H1 (cell line): ENCODE results near the gene ST6GALNAC5. TPM values are rescaled to one million over a fixed set of nuclear protein-coding genes. Genes with fewer than 3 reads are reported as not detected.

Source experiments
- CTCF ChIA-PET: fragments of 300-600 bp; sonication (Branson Sonifier 250); formaldehyde crosslinking; loops from one replicate; lab custom pipeline; 2021; ENCODE audit not compliant: partially characterized antibody; lab: Charles Lee
- POLR2A ChIA-PET: fragments of 300-600 bp; sonication (Branson Sonifier 250); formaldehyde crosslinking; loops from one replicate; lab custom pipeline; 2021; ENCODE audit warnings: inconsistent platforms; ENCODE audit not compliant: partially characterized antibody; lab: Charles Lee
- DNase-seq, 2 experiments: peaks; one replicate each; pipeline versions ENCODE4 v3.0.0 to v3.0.0-alpha.2; 2010 to 2022; ENCODE audit warnings: low spot score in 2 of 2, low read depth in 1 of 2, mixed read lengths in 1 of 2
- FAIRE-seq: peaks from 2 replicates; lab custom pipeline; 2011; peaks lifted over from hg19 to GRCh38; lab: Jason Lieb, UNC
- H2AFZ ChIP-seq: 2 replicates; pipeline ENCODE4 v1.8.1; 2012; ENCODE audit warnings: low read length, inconsistent platforms
- H2AK5ac ChIP-seq: 2 replicates; pipeline ENCODE4 v1.6.1; 2013; ENCODE audit warnings: low read depth, low read length
- H2BK120ac ChIP-seq: replicated peaks from 2 replicates; pipeline ENCODE3; 2013; ENCODE audit warnings: low read depth, low read length, inconsistent platforms
- H2BK12ac ChIP-seq: 2 replicates; pipeline ENCODE4 v1.6.1; 2013; ENCODE audit warnings: low read depth, low read length
- H2BK15ac ChIP-seq: 2 replicates; pipeline ENCODE4 v1.6.1; 2013; ENCODE audit warnings: low read length
- H2BK20ac ChIP-seq: 2 replicates; pipeline ENCODE4 v1.6.1; 2013; ENCODE audit warnings: low read length
- H2BK5ac ChIP-seq: 2 replicates; pipeline ENCODE4 v1.6.1; 2013; ENCODE audit warnings: low read depth, low read length
- H3K14ac ChIP-seq: 2 replicates; pipeline ENCODE4 v1.6.1; 2013; ENCODE audit warnings: inconsistent platforms; ENCODE audit not compliant: insufficient read length
- H3K18ac ChIP-seq: 2 replicates; pipeline ENCODE4 v1.6.1; 2013; ENCODE audit warnings: low read length; ENCODE audit errors: extremely low read depth
- H3K23ac ChIP-seq: 2 replicates; pipeline ENCODE4 v1.6.1; 2013; ENCODE audit warnings: inconsistent platforms; ENCODE audit not compliant: insufficient read length
- H3K23me2 ChIP-seq: 2 replicates; pipeline ENCODE4 v1.6.1; 2013; ENCODE audit warnings: low read depth, low read length
- H3K27ac ChIP-seq: 2 replicates; pipeline ENCODE4 v1.6.1; 2011; ENCODE audit warnings: low read depth, low read length, inconsistent platforms
- H3K27me3 ChIP-seq, 4 experiments: replicated peaks in 1 of 4; 1 replicate in 1 of 4; 2 replicates in 3 of 4; pipeline versions ENCODE4 v1.6.1 to v1.8.1; 2011 to 2013; ENCODE audit warnings: low read length in 3 of 4, mild to moderate bottlenecking in 3 of 4, inconsistent platforms in 2 of 4, mixed read lengths in 2 of 4, moderate library complexity in 1 of 4; ENCODE audit not compliant: control insufficient read depth in 3 of 4, insufficient read depth in 3 of 4; ENCODE audit errors: extremely low read depth in 1 of 4
- H3K36me3 ChIP-seq, 4 experiments: 2 replicates each; pipeline versions ENCODE4 v1.6.1 to v1.8.1; 2011 to 2013; ENCODE audit warnings: mild to moderate bottlenecking in 4 of 4, low read length in 3 of 4, moderate library complexity in 2 of 4, control low read depth in 1 of 4, inconsistent platforms in 1 of 4; ENCODE audit not compliant: insufficient read depth in 4 of 4, control insufficient read depth in 2 of 4
- H3K4ac ChIP-seq: replicated peaks from 2 replicates; pipeline ENCODE3; 2013; ENCODE audit warnings: low read length, low read depth, mixed read lengths, inconsistent platforms; ENCODE audit not compliant: insufficient read length
- H3K4me1 ChIP-seq, 4 experiments: replicated peaks in 1 of 4; 1 replicate in 1 of 4; 2 replicates in 3 of 4; pipeline versions ENCODE4 v1.6.1 to v1.8.1; 2011 to 2013; ENCODE audit warnings: low read length in 3 of 4, inconsistent platforms in 2 of 4, mixed read lengths in 1 of 4; ENCODE audit not compliant: insufficient read depth in 4 of 4, control insufficient read depth in 3 of 4
- H3K4me2 ChIP-seq, 2 experiments: 2 replicates each; pipeline versions ENCODE4 v1.6.1 to v1.8.1; 2011 to 2013; ENCODE audit warnings: low read depth in 2 of 2, low read length in 2 of 2, control low read depth in 1 of 2, inconsistent platforms in 1 of 2, mild to moderate bottlenecking in 1 of 2; ENCODE audit not compliant: insufficient read depth in 1 of 2
- H3K4me3 ChIP-seq, 4 experiments: fragments of 200-600, 300-600 bp in 1 of 4; sonication (generic), shearing (Covaris generic), sonication (Bioruptor Twin) in 1 of 4; 2 replicates each; pipeline versions ENCODE4 v1.5.1 to v1.8.1; 2011 to 2016; ENCODE audit warnings: low read length in 4 of 4, low read depth in 3 of 4, control low read depth in 2 of 4, inconsistent platforms in 2 of 4, mild to moderate bottlenecking in 2 of 4, mixed read lengths in 1 of 4, moderate library complexity in 1 of 4; ENCODE audit not compliant: insufficient read depth in 2 of 4; ENCODE audit errors: extremely low read depth in 1 of 4
- H3K56ac ChIP-seq: replicated peaks from 2 replicates; pipeline ENCODE3; 2013; ENCODE audit warnings: low read depth, mild to moderate bottlenecking, mixed read lengths, low read length, inconsistent platforms; ENCODE audit not compliant: insufficient read length
- H3K79me1 ChIP-seq: 2 replicates; pipeline ENCODE4 v1.6.1; 2013; ENCODE audit warnings: low read depth, low read length, control low read depth
- H3K79me2 ChIP-seq, 2 experiments: 2 replicates each; pipeline versions ENCODE4 v1.6.1 to v1.8.1; 2012 to 2013; ENCODE audit warnings: low read length in 2 of 2, mild to moderate bottlenecking in 2 of 2, inconsistent platforms in 1 of 2; ENCODE audit not compliant: insufficient read depth in 2 of 2, control insufficient read depth in 1 of 2
- H3K9ac ChIP-seq, 4 experiments: replicated peaks in 1 of 4; 1 replicate in 1 of 4; 2 replicates in 3 of 4; pipeline versions ENCODE4 v1.6.1 to v1.8.1; 2011 to 2013; ENCODE audit warnings: low read depth in 3 of 4, low read length in 3 of 4, control low read depth in 2 of 4, mild to moderate bottlenecking in 2 of 4, moderate library complexity in 2 of 4, inconsistent platforms in 1 of 4; ENCODE audit errors: extremely low read depth in 1 of 4
- H3K9me3 ChIP-seq, 2 experiments: 2 replicates each; pipeline versions ENCODE4 v1.6.1 to v1.8.1; 2012 to 2013; ENCODE audit warnings: mild to moderate bottlenecking in 2 of 2, moderate library complexity in 2 of 2, control low read depth in 1 of 2, inconsistent platforms in 1 of 2, low read depth in 1 of 2, low read length in 1 of 2, mixed read lengths in 1 of 2; ENCODE audit not compliant: insufficient read depth in 2 of 2
- H4K20me1 ChIP-seq, 2 experiments: replicated peaks in 1 of 2; 2 replicates each; pipeline versions ENCODE3 to v1.8.1; 2011 to 2013; ENCODE audit warnings: inconsistent platforms in 2 of 2, low read length in 2 of 2, mild to moderate bottlenecking in 1 of 2; ENCODE audit not compliant: insufficient read depth in 2 of 2, control insufficient read depth in 1 of 2
- H4K5ac ChIP-seq: 2 replicates; pipeline ENCODE4 v1.6.1; 2013; ENCODE audit warnings: low read length, low read depth, mixed read lengths, inconsistent platforms; ENCODE audit not compliant: insufficient read length
- H4K8ac ChIP-seq: 2 replicates; pipeline ENCODE4 v1.8.0; 2013; ENCODE audit warnings: mild to moderate bottlenecking, moderate library complexity, low read length, inconsistent platforms; ENCODE audit not compliant: insufficient read depth; ENCODE audit errors: extremely low read depth
- H4K91ac ChIP-seq: replicated peaks from 2 replicates; pipeline ENCODE3; 2013; ENCODE audit warnings: low read length, mixed read lengths, inconsistent platforms; ENCODE audit not compliant: insufficient read length
- ASH2L ChIP-seq: fragments of 200-600, 300-600 bp; sonication (generic); IDR thresholded peaks from one replicate; pipeline ENCODE4 v1.7.1; 2017; ENCODE audit warnings: low read length
- CEBPB ChIP-seq: IDR thresholded peaks from 2 replicates; pipeline ENCODE4 v1.6.1; 2012; ENCODE audit warnings: low read depth, low read length
- CTBP2 ChIP-seq: IDR thresholded peaks from 2 replicates; pipeline ENCODE4 v1.7.0; 2011; ENCODE audit warnings: borderline replicate concordance, mild to moderate bottlenecking, moderate library complexity, mixed read lengths, low read length; ENCODE audit not compliant: insufficient read depth, insufficient read length
- YY1 ChIP-seq: IDR thresholded peaks from 2 replicates; pipeline ENCODE4 v1.6.1; 2011; ENCODE audit warnings: low read depth, mild to moderate bottlenecking, low read length
- WGBS, 2 experiments: shearing (Covaris generic) in 1 of 2; methylation state at CpG; one replicate each; pipeline versions ENCODE4 v1.1.6 to v1.1.7; 2013 to 2015; ENCODE audit warnings: low lambda C conversion rate in 2 of 2, mixed read lengths in 2 of 2, inconsistent platforms in 1 of 2, low coverage in 1 of 2, missing lambda C conversion rate in 1 of 2; ENCODE audit not compliant: insufficient replicate concordance in 2 of 2, insufficient coverage in 1 of 2, insufficient read length in 1 of 2; ENCODE audit errors: extremely low coverage in 1 of 2, missing lambda C conversion rate in 1 of 2; 5-methylcytosine and 5-hydroxymethylcytosine counted together
- polyA plus RNA-seq, 7 experiments: library from polyadenylated mRNA; depleted of rRNA in 3 of 7; stranded (reverse) in 5 of 7; unstranded in 2 of 7; fragments of >200 nt in 5 of 7; fragments of 200-250 nt in 2 of 7; gene quantifications; 1 replicate in 5 of 7; 2 replicates in 1 of 7; 4 replicates in 1 of 7; pipeline versions ENCODE4 v1.2.1 to v1.2.3, GENCODE V29; 2011 to 2013; ENCODE audit warnings: missing spikeins in 2 of 7, mixed read lengths in 2 of 7
- total RNA-seq: library from RNA; stranded (reverse); fragmentation: NEBNext Ultra II Directional; extraction: Animal tissue kit (Norgen Biotek cat#: 25700); gene quantifications from 2 replicates; pipeline ENCODE4 v1.2.1, GENCODE V29; 2021

The ST6GALNAC5 gene
- total and polyA plus RNA-seq, 2 of the 8 experiments (the other 6 are each of a cell fraction or from before 2014, with no cell fraction given), result 6.2 to 7.3 TPM

- Histone ChIP-seq H3K23ac (no peak overlapping the region), H2BK20ac (no peak overlapping the region), H2BK12ac (no peak overlapping the region), H3K18ac (0 out of 2 replicates have a peak overlapping the region, but pooled peaks have one; percentile 9), H3K36me3 (no peaks in the 10 kb centered on the region), H3K4ac (no peak overlapping the region), H2BK5ac (no peak overlapping the region), H3K4me1 (no peaks in the 10 kb centered on the region; a peak in 1 of 7 replicates), H4K20me1 (no peaks in the 10 kb centered on the region), H4K5ac (no peak overlapping the region), H3K27ac (no peak overlapping the region), H2AFZ (peak overlapping the region; percentile 54; the same call in 1 of the 2 replicates), H3K14ac (no peak overlapping the region), H3K79me1 (no peaks in the 10 kb centered on the region), H3K79me2 (no peaks in the 10 kb centered on the region), H2BK15ac (no peak overlapping the region), H3K27me3 (peaks cover 0 to 15% (median 8%) of the 10 kb centered on the region in 4 experiments; a peak in 6 of 7 replicates), H2BK120ac (no peak overlapping the region), H3K23me2 (peaks cover 16% of the 10 kb centered on the region; the same call in 1 of the 2 replicates), H3K9ac (peak overlapping the region in 1 of 4 experiments; percentile 65; a peak in 3 of 7 replicates), H2AK5ac (no peak overlapping the region), H3K9me3 (no peaks in the 10 kb centered on the region; a peak in 1 of 4 replicates), H4K8ac (peak overlapping the region; percentile 81), H3K56ac (no peak overlapping the region), H3K4me2 (peak overlapping the region; percentile 81 to 93), H3K4me3 (peak overlapping the region; percentile 71 to 93 (median 90)), H4K91ac (no peak overlapping the region)
- POLR2A ChIA-PET, result interaction anchor here (0.9 to 1.5 kb wide), 2 partner anchors 13 to 51 kb away, joined by 3 to 4 read pairs; no protein-coding TSS in a partner anchor
- DNase-seq (peak in 1 of 2 experiments; percentile 79), FAIRE-seq (no peak)
- CTCF ChIA-PET, result interaction anchor here (0.7 to 1.0 kb wide), 4 partner anchors 15 to 141 kb away, joined by 3 to 5 read pairs (median 4); no protein-coding TSS in a partner anchor
- 0% methylated on average over 62 of the region's 65 CpGs; no CpG with 5 or more reads in 1 of the 2 experiments for WGBS, 2 experiments
- TF ChIP-seq YY1 (no peak), CEBPB (no peak), CTBP2 (peak; percentile 86), ASH2L (peak; percentile 87)
Measured at GRCh38 chr1:76868154-76868882, 1.0 kb downstream of the ST6GALNAC5 start.
